ENCODE results near the gene GFOD2. TPM values are rescaled to one million over a fixed set of nuclear protein-coding genes. Genes with fewer than 3 reads are reported as not detected.

GFOD2 gene
- total and polyA plus RNA-seq, 2 of the 8 experiments (the other 6 are each of a cell fraction or from before 2014, with no cell fraction given): 21.4 to 33.2 TPM

DNA sequence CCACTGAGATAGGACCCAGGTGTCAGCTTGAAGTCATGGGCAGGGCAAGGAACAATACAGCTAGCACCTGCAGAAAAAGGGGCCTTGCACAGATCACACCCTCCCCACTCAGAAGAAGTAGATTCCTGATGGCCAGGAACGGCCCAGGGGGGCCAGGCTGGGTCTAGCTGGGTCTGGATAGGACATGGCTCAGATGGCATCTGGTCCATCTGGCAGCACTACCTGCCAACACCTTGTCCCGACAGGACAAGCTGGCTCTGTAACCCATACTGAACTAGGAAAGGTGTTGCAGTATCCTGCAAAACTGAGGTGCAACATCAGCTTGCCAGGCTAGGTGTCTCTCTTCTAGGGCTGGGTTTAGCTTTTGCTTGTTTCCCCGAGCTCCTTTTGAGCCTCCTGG lies 38.9 kb upstream of the GFOD2 start:
- Histone ChIP-seq H3K4me3 (ENCODE audit: extremely low read depth in 1 of 4, insufficient read depth in 2 of 4, low read depth in 3 of 4, low read length in 4 of 4) (no peak overlapping the region), H4K91ac (replicated peaks; ENCODE audit: insufficient read length, low read length) (no peak overlapping the region), H3K4me1 (replicated peaks in 1 of 4; ENCODE audit: control insufficient read depth in 3 of 4, insufficient read depth in 4 of 4, low read length in 3 of 4) (no peaks in the 10 kb centered on the region), H4K8ac (ENCODE audit: extremely low read depth, insufficient read depth, low read length) (no peak overlapping the region), H3K36me3 (ENCODE audit: control insufficient read depth in 2 of 4, insufficient read depth in 4 of 4, low read length in 3 of 4) (no peaks in the 10 kb centered on the region), H4K20me1 (replicated peaks in 1 of 2; ENCODE audit: control insufficient read depth in 1 of 2, insufficient read depth in 2 of 2, low read length in 2 of 2) (peaks cover 0 to 21% of the 10 kb centered on the region in 2 experiments), H2AK5ac (ENCODE audit: low read depth, low read length) (no peak overlapping the region), H3K18ac (ENCODE audit: extremely low read depth, low read length) (no peak overlapping the region), H2BK15ac (ENCODE audit: low read length) (no peak overlapping the region), H3K27me3 (replicated peaks in 1 of 4; ENCODE audit: control insufficient read depth in 3 of 4, extremely low read depth in 1 of 4, insufficient read depth in 3 of 4, low read length in 3 of 4) (no peaks in the 10 kb centered on the region), H2BK20ac (ENCODE audit: low read length) (no peak overlapping the region), H2AFZ (ENCODE audit: low read length) (no peak overlapping the region), H3K4ac (replicated peaks; ENCODE audit: insufficient read length, low read depth, low read length) (no peak overlapping the region), H3K9ac (replicated peaks in 1 of 4; ENCODE audit: extremely low read depth in 1 of 4, low read depth in 3 of 4, low read length in 3 of 4) (no peak overlapping the region), H3K4me2 (ENCODE audit: insufficient read depth in 1 of 2, low read depth in 2 of 2, low read length in 2 of 2) (no peak overlapping the region), H3K14ac (ENCODE audit: insufficient read length) (no peak overlapping the region), H3K9me3 (ENCODE audit: insufficient read depth in 2 of 2, low read depth in 1 of 2, low read length in 1 of 2) (no peaks in the 10 kb centered on the region), H3K23me2 (ENCODE audit: low read depth, low read length) (no peaks in the 10 kb centered on the region), H3K27ac (ENCODE audit: low read depth, low read length) (no peak overlapping the region), H2BK12ac (ENCODE audit: low read depth, low read length) (no peak overlapping the region), H3K23ac (ENCODE audit: insufficient read length) (no peak overlapping the region), H4K5ac (ENCODE audit: insufficient read length, low read depth, low read length) (no peak overlapping the region), H2BK120ac (replicated peaks; ENCODE audit: low read depth, low read length) (no peak overlapping the region), H3K79me1 (ENCODE audit: low read depth, low read length) (peaks cover 3% of the 10 kb centered on the region), H3K56ac (replicated peaks; ENCODE audit: insufficient read length, low read depth, low read length) (no peak overlapping the region), H3K79me2 (ENCODE audit: control insufficient read depth in 1 of 2, insufficient read depth in 2 of 2, low read length in 2 of 2) (no peaks in the 10 kb centered on the region), H2BK5ac (ENCODE audit: low read depth, low read length) (no peak overlapping the region)
- no peak for DNase-seq (ENCODE audit: low read depth in 1 of 2, low spot score in 2 of 2)
- ChIA-PET CTCF (ENCODE audit: partially characterized antibody) (interaction anchor here (0.7 to 1.9 kb wide), 5 partner anchors 10 to 105 kb away, joined by 3 to 4 read pairs (median 3); partner anchors contain the start of gene TSNAXIP1), POLR2A (ENCODE audit: partially characterized antibody) (interaction anchor here (1.2 kb wide), 1 partner anchor 10 kb away, joined by 3 read pairs; no protein-coding TSS in a partner anchor)
- FAIRE-seq: no peak
- 86% methylated on average over 3 of the region's 3 CpGs; no CpG with 5 or more reads in 1 of the 2 experiments for WGBS, 2 experiments (ENCODE audit: extremely low coverage in 1 of 2, insufficient coverage in 1 of 2, insufficient read length in 1 of 2, insufficient replicate concordance in 2 of 2, low coverage in 1 of 2, low lambda C conversion rate in 2 of 2, missing lambda C conversion rate in 1 of 2)
- TF ChIP-seq EP300 (IDR thresholded peaks at IDR 0.05; ENCODE audit: borderline replicate concordance in 1 of 2, low read depth in 2 of 2, low read length in 2 of 2): no peak
- no peak for TF ChIP-seq JUN (IDR thresholded peaks at IDR 0.05; ENCODE audit: low read depth, low read length)
- no peak for TF ChIP-seq RAD21 (IDR thresholded peaks at IDR 0.05 in 1 of 2, conservative IDR thresholded peaks at IDR 0.05 in 1 of 2; ENCODE audit: low read depth in 2 of 2, low read length in 2 of 2)
- TF ChIP-seq SP4 (IDR thresholded peaks at IDR 0.05; ENCODE audit: low read length): no peak
- no peak for TF ChIP-seq ASH2L (IDR thresholded peaks at IDR 0.05; ENCODE audit: low read length)
- no peak for TF ChIP-seq SIRT6 (IDR thresholded peaks at IDR 0.05; ENCODE audit: low read length)
- no peak for TF ChIP-seq NANOG (IDR thresholded peaks at IDR 0.05; ENCODE audit: insufficient read depth, low read depth, low read length, poor library complexity, severe bottlenecking)
- no peak for TF ChIP-seq PHF8 (conservative IDR thresholded peaks at IDR 0.05; ENCODE audit: low read depth, low read length)
- TF ChIP-seq CTBP2 (IDR thresholded peaks at IDR 0.05; ENCODE audit: borderline replicate concordance, insufficient read depth, insufficient read length, low read length): no peak
- TF ChIP-seq SP1 (IDR thresholded peaks at IDR 0.05; ENCODE audit: low read depth, low read length): no peak

Data from H1 (cell line).